C4-2B (cell line): Measurements from ENCODE around the gene KCNQ1.

ENCODE experiments used
- CTCF ChIP-seq: fragments of 450-650 bp; conservative IDR thresholded peaks from 2 replicates; pipeline ENCODE4 v1.5.1; 2017; ENCODE audit warnings: mild to moderate bottlenecking
- ZFX ChIP-seq: fragments of 450-650 bp; IDR thresholded peaks from 2 replicates; pipeline ENCODE4 v1.6.1; 2017

DNA sequence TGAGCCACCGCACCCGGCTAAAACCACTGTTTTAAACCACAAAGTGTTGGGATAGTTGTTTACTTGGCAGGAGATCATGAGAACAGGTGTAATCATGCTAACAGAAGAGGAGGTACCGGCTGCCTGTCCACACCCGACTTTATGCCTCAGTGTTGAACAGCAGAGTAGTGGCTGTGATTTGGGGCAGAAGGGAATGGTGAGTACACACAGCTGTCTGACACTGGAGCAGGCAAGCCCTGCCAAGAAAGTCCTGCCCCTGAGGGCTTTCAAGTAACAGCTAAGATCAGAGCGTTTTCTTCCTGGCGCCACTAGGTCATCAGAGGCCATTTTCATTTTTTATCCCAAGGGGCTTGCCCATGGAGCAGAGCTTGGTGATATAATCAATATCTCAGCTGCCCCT lies 432.7 kb downstream of the KCNQ1 start:
- TF ChIP-seq CTCF (no peak), ZFX (no peak)
